Measurements from ENCODE around the gene SH3BGRL2. TPM values are rescaled to one million over a fixed set of nuclear protein-coding genes. Genes with fewer than 3 reads are reported as not detected.

The SH3BGRL2 gene
- total and polyA plus RNA-seq, 2 experiments from 2014 or later = 8.4 to 24.5 TPM

- TF ChIP-seq ZNF462 (CRISPR knock-in tag; IDR thresholded peaks at IDR 0.05) (no peak), ETS1 (IDR thresholded peaks at IDR 0.05) (no peak), ZNF114 (CRISPR knock-in tag; IDR thresholded peaks at IDR 0.05) (no peak)
Observed at GRCh38 chr6:79597155-79597554, 34.0 kb upstream of the SH3BGRL2 start (continued).

- H3K9me3 Mint-ChIP-seq = no peaks in the 10 kb centered on the region; the same call in 2 of the 3 replicates
- H3K27ac ChIP-seq (ENCODE audit: low read depth) = no peak overlapping the region
- H3K27me3 Mint-ChIP-seq (ENCODE audit: insufficient read depth, low read depth, poor library complexity) = no peaks in the 10 kb centered on the region
- H3K4me1 ChIP-seq (ENCODE audit: insufficient read depth) = no peaks in the 10 kb centered on the region
- H3K27ac Mint-ChIP-seq = no peak overlapping the region
- 0 out of 2 replicates have a peak, but pooled peaks cover 4% of the 10 kb centered on the region for H3K9me2 ChIP-seq (ENCODE audit: insufficient read depth)
- H3K4me2 ChIP-seq = no peak overlapping the region
- no peaks in the 10 kb centered on the region for H3F3A ChIP-seq (replicated peaks; ENCODE audit: low read depth)
- H3K36me3 ChIP-seq (ENCODE audit: insufficient read depth) = no peaks in the 10 kb centered on the region
- H3K4me3 ChIP-seq = no peak overlapping the region
- no peak overlapping the region for H2AFZ ChIP-seq
- H3K4me1 Mint-ChIP-seq = no peaks in the 10 kb centered on the region
- no peaks in the 10 kb centered on the region for H3K79me2 ChIP-seq (replicated peaks; ENCODE audit: insufficient read depth)
- H3K27me3 ChIP-seq (ENCODE audit: insufficient read depth) = no peaks in the 10 kb centered on the region
- H4K20me1 ChIP-seq (replicated peaks; ENCODE audit: insufficient read depth) = no peaks in the 10 kb centered on the region
- no peaks in the 10 kb centered on the region for H3K36me3 Mint-ChIP-seq (ENCODE audit: low read depth)
- no peak for DNase-seq (ENCODE audit: low spot score)
- ATAC-seq = no peak
- H3K4me3 Mint-ChIP-seq = no peak overlapping the region
- TF ChIP-seq EZH2 (IDR thresholded peaks at IDR 0.05; ENCODE audit: low read depth, unreplicated experiment) (no peak), CREB1 (CRISPR knock-in tag; IDR thresholded peaks at IDR 0.05; ENCODE audit: low read depth) (no peak), JUNB (IDR thresholded peaks at IDR 0.05; ENCODE audit: unreplicated experiment) (no peak), NANOG (IDR thresholded peaks at IDR 0.05; ENCODE audit: borderline replicate concordance) (no peak), ZNF331 (CRISPR knock-in tag; IDR thresholded peaks at IDR 0.05; ENCODE audit: low read depth) (no peak), ZNF462 (CRISPR knock-in tag; IDR thresholded peaks at IDR 0.05) (no peak)
Observed at GRCh38 chr6:79598012-79598411, 33.1 kb upstream of the SH3BGRL2 start.
